ENCODE results near the gene SUSD3.

- TF ChIP-seq POLR2AphosphoS5 (IDR thresholded peaks at IDR 0.05; ENCODE audit: borderline replicate concordance, low read depth, low read length) (no peak), EZH2 (IDR thresholded peaks at IDR 0.05) (no peak)
Observed at GRCh38 chr9:93090091-93090655, 31.7 kb downstream of the SUSD3 start.
